GM18909 (cell line): ENCODE measurements around the gene CRHBP.
"Not testable (repeated sequence)": the region's sequence is repeated elsewhere in the genome, so short reads cannot be mapped to it uniquely, and the experiment has no call there.

Experiments used
- ATAC-seq: cut with Tn5 transposase; IDR thresholded peaks from one replicate; pipeline ENCODE4 v1.9.1; 2021; ENCODE audit warnings: mild to moderate bottlenecking; ENCODE audit not compliant: unreplicated experiment, poor library complexity

CRHBP gene, protein sequence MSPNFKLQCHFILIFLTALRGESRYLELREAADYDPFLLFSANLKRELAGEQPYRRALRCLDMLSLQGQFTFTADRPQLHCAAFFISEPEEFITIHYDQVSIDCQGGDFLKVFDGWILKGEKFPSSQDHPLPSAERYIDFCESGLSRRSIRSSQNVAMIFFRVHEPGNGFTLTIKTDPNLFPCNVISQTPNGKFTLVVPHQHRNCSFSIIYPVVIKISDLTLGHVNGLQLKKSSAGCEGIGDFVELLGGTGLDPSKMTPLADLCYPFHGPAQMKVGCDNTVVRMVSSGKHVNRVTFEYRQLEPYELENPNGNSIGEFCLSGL

DNA sequence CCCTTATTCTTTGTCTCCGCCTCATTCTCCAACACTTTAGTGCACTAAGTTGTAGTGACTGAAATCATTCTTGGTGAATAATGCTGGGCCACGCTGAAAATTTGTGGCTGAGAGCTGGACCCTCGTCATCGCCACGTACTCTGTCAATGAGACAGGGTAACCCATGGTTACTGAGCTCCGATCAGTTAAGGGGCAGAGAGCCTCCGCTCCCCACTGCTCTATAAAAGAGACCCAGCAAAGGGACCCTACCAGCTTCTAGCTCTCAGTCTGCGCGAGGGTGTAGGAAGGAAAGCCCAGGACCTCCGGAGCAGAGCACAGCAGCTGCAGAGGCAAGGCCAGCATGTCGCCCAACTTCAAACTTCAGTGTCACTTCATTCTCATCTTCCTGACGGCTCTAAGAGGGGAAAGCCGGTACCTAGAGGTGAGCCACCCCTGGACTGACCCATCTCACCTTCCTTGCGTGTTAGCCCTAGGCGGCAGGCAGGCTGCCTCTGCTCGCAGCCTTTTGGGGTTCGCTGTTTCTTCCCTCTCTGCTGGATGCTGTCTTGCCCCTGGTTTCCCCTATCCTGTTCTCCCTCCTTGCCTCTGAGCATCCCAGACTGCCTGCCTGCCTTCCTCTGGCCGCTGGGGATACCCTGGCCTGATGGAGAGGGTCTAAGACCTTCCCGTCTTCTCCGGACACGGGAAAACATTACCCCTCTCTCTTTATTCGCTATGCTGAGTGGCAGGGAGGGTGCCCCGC is at the start of gene CRHBP:
CRHBP (plus strand) TSS at position 251 of the 742 bp plus-strand sequence; CDS start at position 341, 90 bp downstream.
- no peak for ATAC-seq

DNA sequence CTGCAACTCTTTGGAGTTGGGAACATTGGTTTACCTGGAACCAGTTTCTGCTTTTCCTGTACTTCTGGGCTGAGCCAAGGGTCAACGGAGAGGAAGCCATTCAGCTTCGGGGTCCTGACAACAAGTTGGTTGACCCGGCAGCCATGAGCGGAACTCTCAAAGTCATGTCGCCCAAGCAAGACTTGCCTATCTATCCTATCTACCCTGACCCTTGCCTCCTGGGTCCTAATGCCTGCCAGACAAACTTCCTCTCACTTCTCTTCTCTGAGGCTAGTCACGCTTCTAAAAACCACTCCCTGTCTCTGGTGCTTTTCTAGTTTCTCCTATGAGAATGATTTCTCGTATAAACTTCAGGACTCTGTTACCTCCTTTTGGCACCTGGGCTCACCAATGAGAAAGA is 44.7 kb upstream of the CRHBP start:
- no peak for ATAC-seq

DNA sequence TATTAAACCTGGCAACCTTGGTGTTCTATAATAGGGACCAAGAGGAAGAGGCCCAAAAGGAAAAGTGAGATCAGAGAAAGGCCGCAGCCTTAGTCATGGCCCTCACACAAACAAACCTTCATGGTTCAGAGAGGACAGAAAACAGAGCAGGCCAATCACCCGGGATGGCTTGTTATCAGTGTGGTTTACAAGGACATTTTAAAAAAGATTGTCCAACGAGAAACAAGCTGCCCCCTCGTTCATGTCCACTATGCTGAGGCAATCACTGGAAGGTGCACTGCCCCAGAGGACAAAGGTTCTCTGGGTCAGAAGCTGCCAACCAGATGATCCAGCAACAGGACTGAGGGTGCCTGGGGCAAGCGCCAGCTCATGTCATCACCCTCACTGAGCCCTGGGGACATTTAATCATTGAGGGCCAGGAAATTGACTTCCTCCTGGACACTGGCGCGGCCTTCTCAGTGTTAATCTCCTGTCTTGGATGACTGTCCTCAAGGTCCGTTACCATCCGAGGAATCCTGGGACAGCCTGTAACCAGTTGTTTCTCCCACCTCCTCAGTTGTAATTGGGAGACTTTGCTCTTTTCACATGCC is 42.4 kb upstream of the CRHBP start:
- not testable (repeated sequence) for ATAC-seq

DNA sequence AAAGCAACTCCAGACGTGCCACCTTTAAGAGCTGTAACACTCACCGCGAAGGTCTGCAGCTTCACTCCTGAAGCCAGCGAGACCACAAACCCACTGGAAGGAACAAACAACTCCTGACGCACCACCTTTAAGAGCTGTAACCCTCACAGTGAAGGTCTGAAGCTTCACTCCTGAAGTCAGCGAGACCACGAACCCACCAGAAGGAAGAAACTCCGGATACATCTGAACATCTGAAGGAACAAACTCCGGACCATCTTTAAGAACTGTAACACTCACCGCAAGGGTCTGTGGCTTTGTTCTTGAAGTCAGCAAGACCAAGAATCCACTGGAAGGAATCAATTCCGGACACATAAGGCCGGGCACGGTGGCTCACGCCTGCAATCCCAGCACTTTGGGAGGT is 38.2 kb upstream of the CRHBP start:
- ATAC-seq = not testable (repeated sequence)

DNA sequence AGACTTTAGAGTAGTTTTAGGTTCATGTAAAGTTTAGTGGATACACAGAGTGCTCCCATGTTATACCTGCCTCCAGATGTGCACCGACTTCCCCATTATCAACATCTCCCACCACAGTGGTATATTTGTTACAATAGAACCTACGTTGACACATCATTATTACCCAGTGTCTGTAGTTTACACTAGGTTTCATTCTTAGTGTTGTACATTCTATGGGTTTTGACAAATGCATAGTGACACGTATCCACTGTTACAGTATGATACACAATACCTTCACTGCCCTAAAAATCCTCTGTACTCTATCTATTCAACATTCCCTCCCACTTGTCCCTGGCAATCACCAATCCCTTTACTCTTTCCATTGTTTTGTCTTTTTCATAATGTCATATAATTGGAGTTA is 34.3 kb upstream of the CRHBP start:
- no peak for ATAC-seq

DNA sequence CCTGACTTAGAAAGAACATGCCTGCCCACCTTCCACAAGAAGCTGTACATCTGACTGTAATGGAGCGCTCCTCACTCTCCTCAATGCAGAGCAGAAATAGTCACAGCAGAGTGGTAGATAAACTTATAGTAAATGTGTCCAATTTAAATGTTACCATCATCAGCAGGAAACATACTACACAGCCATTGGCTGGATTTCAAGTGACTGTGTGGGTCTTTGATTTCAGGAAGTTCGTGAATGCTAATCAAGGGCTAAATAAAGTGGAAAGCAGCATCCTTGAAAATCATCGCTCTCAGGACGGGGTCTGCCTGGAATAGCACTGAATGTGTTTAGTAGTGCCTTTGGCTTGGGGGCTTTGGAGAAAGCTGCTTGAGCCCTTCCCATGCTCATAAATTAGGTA is 32.4 kb upstream of the CRHBP start:
- ATAC-seq = no peak

DNA sequence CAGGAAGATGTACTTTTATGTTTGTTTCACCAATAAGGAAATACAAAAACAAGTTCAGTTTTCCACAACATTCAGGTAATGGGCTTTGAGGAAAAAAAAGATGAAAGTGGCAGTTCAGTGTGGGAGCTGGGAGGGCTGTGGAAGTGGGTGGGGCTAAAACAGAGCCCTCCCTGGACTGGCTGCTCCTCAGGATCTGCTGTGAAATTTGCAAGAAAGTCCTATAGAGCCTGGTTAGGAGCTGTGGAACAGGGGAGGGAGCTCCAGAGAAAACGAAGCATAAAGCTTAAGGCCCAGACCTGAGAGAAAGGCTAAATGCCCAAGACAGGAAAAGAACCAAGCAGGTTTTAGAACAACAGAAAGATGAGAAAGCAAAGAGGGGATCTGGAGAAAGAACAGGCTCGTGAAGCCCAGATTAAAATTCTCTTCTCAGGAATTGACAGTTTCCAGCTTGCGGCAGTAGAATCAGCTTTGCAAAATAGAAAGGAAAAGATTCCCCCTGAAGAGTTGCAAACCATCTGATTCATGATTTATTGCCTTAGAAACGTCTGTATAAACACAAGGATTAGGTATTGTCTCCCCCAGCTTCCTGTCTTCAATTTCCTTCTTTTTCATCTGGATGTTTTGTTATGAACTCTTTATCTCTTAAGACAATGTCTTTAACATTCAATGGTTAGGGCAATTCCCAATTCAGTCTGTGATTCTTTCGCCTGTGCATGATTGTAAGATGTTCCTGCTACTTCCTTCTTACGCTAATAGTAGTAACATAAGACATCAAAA is 26.3 kb upstream of the CRHBP start:
- no peak for ATAC-seq

DNA sequence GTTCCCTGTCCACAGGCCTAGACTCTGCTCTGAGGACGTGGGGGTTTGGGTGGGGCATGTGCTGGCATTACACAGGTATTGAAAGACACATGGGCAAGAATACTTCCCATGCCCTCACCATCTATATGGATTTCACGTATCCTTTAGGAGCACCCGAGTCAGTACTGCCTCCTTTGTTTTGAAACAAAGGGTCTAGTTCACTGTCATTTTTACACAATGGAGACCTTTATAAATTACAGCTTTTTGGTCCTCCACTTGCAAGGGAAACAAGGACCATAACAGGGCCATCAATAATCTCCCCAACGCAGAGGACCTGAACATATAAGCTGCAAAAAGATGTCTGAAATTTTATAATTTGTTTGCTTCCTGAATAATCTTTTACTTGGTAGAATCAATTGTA is 24.9 kb upstream of the CRHBP start:
- ATAC-seq = no peak

DNA sequence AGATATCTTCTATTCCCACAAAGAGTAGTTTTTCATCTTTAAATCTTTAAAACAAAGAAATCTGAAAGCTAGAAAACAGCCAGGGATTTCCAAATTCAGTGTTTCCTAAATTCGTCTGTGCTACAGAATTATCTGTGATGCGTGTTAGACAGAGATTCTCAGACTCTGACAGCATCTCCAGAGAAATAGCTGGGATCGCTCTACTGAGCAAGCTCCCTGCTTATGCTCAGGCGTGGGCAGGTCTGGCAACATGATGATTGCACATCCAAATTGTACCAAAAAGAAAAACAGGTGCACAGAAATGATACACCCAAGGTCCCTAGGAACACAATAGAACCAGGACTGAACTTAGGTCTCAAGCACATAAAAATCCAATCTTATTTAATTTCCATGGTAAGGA is 22.8 kb upstream of the CRHBP start:
- ATAC-seq = no peak

DNA sequence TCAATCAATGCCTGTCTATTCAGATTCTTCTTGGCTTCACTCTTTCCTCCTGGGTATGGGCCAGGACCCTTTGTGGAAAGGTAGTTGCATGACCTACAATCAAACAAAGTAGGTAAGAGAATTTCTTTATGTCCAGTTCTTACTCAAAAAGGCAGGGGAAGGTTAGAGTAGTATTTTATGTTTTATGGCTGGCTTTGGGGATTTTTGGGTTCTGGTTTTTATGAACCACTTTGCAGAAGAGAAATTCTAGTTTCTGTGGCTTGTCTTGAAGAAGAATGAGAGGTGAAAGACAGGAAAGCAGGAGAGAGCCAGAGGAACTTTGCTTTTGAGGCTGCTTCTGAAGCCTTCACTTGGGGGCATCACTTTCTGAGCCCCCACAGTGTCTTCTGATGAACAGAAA is 14.7 kb upstream of the CRHBP start:
- ATAC-seq = no peak

DNA sequence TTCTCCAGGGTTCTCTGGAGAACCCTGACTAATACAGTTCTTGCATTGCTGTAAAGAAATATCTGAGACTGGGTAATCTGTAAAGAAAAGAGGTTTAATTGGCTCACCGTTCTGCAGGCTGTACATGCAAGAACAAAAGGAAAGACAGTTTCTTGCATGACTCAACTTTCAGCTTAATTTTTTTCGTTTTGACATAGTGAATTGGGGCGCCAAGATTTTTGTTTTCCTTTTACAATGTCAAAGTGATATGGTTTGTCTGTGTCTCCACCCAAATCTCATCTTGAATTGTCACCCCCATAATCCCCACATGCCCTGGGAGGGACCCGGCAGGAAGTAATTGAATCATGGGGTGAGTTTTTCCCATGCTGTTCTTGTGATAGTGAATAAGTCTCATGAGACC is 11.8 kb upstream of the CRHBP start:
- ATAC-seq = no peak

DNA sequence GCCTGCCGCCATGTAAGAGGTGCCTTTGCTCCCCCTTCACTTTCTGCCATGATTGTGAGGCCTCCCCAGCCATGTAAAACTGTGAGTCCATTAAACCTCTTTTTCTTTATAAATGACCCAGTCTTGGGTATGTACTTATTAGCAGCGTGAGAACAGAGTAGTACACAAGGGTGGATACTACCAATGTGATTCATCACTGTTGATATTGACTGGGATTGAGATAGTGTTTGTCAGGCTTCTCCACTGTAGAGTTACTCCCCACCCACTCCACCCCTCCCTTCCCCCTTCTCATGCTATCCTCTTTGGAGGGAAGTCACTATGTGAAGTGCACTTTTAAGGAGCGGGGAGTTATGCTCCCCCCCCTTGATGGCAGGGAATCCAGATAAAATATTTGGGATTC is 11.4 kb upstream of the CRHBP start:
- ATAC-seq = no peak

DNA sequence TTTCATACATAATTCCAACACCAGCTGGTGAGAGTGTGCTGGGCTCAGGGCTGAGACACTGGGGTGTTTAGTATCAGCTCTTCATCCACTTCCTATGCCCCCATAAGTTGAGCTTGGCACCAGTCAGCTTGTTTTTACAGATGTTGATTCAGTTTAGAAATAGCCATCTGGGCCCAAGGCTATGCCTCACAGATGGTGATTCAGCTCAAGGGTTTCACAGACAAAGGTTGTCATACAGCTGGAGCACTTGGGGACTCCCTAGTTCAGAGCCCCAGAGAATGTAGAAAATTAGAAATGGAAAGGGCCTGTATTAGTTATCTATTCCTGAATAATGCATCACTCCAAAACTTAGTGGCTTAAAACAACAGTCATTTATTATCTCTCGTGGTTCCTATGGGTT is 10.3 kb upstream of the CRHBP start:
- ATAC-seq = no peak

DNA sequence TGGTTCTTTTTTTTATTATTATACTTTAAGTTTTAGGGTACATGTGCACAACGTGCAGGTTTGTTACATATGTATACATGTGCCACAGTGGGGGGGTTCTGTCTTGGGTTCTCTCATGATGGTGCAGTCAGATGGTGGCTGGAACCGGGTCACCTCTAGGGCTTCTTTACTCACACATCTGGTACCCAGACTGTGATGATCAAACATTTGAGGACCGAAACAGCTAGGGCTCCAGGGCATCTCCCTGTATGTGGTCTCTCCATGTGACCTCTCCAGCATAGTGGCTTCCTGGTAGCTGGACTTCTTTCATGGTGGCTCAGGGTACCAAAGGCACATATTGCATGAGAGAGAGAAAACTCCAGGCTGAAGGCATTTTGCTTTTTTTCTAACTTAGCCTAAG is 9.8 kb upstream of the CRHBP start:
- ATAC-seq = no peak

DNA sequence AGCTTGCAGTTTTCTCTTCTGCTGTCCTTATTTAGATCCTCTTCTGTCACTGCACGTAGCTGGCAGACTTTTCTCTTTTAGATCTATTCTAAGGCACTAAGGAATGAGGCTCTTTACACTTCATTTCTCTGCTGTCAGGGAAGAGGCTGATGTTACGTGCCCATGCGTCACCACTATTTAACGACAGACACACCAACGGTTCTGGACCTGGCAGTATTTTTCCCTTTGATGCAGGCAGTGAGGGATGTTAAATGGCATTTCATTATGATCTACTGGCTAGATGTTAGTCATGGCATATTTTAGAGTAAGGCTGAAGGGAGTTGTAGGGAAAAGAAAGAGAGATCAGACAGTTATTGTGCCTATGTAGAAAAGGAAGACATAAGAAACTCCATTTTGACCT is 8.2 kb upstream of the CRHBP start:
- no peak for ATAC-seq

DNA sequence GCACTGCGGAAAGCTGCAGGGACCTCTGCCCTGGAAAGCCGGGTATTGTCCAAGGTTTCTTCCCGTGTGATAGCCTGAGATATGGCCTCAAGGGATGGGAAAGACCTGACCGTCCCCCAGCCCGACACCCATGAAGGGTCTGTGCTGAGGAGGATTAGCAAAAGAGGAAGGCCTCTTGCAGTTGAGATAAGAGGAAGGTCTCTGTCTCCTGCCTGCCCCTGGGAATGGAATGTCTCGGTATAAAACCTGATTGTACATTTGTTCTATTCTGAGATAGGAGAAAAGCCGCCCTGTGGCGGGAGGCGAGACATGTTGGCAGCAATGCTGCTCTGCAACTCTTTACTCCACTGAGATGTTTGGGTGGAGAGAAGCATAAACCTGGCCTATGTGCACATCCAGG is 7.6 kb upstream of the CRHBP start:
- not testable (repeated sequence) for ATAC-seq

DNA sequence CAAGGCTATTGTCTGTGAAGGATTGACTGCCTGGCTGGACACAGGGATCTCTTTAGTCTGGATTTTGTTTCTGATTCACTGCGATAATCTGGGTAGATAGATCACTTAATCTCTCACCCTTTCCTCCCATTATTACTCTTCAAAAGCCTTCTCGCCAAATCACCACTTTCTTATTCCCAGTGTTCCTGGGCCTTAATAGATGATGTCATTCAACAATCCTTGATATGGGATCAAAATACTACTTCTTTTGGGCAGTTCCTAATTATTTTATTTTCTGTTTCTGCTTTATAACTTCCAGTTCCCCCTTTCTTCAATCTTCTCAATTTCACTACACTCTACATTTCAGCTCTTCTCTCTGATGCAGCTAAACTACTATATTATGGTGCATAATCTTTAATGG is 6.8 kb upstream of the CRHBP start:
- no peak for ATAC-seq

DNA sequence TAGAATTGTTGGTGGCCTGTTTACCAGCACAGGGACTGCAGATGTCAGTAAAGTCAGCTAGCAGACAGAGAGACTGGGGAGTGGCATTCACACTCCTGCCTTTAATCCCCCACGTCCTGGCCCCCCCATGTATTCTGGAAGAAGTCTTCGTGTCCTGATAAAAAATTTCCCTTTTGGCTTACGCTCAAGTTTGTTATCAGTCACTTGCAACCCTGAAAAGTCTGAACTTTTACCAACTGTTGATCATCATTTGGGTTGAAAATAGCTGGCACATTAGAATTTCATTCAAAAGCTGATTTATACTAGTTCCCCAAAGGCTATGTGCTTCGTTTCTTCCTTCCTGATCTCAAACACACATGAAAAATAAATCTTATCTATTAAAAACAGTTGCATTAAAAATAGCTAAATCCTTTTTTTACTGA is 5.8 kb upstream of the CRHBP start:
- ATAC-seq = no peak

DNA sequence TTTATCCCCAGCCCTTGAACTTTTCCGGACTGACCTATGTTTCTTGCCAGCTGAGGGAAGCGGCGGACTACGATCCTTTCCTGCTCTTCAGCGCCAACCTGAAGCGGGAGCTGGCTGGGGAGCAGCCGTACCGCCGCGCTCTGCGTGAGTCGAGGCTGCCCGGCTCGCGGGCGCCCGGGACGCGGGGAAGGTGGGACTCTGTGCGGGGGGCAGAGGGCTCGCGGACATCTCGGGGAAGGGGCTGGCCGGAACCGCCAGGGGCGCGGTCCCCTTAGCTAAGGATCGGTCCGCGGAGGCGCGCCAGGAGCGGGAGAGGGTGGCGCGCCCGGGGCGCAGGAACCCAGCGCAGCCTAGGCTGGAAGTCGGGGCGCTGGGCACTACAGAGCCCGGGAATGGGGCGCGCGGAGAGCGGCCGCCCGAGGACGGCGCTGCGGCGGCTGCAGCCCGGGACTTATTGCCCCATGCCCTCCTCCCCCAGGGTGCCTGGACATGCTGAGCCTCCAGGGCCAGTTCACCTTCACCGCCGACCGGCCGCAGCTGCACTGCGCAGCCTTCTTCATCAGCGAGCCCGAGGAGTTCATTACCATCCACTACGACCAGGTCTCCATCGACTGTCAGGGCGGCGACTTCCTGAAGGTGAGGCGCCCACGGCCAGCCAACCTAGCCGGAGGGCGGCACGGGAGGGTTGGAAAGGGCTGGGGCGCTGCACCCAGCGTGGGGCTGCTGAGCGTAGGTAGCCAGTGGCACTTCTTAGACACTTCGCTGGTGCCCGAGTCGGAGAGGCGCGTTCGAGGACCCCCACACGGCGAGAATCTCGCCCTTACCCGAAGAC is 922 bp downstream of the CRHBP start:
- no peak for ATAC-seq

DNA sequence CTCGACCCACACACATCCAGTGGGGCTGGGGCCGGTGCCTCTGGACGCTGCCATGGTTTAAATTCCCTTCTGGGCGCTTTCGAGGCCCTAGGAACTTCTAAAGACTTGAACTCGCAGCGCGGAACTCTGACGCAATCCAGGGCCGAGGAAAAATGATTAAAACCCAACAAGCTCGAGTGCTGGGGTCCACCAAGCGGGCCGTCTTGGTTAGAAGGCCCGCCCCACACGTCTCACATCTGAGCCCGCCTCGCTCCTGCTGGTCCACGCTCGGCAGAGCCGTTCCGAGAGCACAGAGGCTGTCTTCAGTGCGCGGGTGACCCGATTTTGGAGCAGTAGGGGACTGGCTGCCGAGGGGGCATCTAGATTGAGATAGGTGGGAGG is 1.5 kb downstream of the CRHBP start:
- no peak for ATAC-seq
